HG03159 (cell line): Measurements from ENCODE around the gene OR14K1.
"Not testable (repeated sequence)": the region's sequence is repeated elsewhere in the genome, so short reads cannot be mapped to it uniquely, and the experiment has no call there.

Experiments
- ATAC-seq: cut with Tn5 transposase; IDR thresholded peaks from one replicate; pipeline ENCODE4 v1.9.1; 2021; ENCODE audit warnings: mild to moderate bottlenecking, moderate library complexity; ENCODE audit not compliant: unreplicated experiment

Gene OR14K1, protein sequence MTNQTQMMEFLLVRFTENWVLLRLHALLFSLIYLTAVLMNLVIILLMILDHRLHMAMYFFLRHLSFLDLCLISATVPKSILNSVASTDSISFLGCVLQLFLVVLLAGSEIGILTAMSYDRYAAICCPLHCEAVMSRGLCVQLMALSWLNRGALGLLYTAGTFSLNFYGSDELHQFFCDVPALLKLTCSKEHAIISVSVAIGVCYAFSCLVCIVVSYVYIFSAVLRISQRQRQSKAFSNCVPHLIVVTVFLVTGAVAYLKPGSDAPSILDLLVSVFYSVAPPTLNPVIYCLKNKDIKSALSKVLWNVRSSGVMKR

DNA sequence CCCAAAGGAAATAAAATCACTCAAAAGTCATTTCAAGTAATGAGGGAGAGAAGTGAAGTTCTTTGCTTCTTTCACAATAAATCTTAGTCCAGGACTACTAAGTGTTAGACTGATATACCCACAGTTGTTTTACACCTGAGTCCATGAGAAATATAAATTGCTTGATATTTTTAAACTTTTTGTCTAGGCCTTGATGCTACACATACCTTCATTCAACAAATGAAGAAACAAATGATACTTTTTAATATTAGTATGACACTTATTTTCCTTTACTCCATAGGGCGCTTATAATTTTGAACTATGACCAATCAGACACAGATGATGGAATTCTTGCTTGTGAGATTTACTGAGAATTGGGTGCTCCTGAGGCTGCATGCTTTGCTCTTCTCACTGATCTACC lies at the start of gene OR14K1:
TSS of gene OR14K1 (plus strand) at position 301 of the 400 bp plus-strand sequence. CDS start at position 301, 0 bp downstream.
- ATAC-seq, result no peak

GRCh38 chr1:247701338-247701737 lies 37.1 kb upstream of the OR14K1 start:
- no peak for ATAC-seq

DNA sequence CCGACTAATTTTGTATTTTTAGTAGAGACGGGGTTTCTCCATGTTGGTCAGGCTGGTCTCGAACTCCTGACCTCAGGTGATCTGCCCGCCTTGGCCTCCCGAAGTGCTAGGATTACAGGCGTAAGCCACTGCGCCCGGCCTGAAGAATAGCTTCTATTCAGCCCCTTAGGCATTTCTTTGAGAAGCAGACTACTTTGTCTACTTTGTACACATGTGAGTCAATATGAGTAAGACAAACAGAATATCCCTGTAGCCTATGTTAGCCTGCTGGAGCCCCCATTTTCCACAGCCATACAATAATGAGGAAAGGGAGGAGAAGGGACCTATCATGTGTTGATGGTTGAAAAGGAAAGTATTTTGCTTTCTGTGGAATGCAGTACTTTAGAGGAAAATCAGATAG lies 27.7 kb upstream of the OR14K1 start:
- ATAC-seq, result not testable (repeated sequence)

- no peak for ATAC-seq
Measured at GRCh38 chr1:247713753-247714152, 24.7 kb upstream of the OR14K1 start.

DNA sequence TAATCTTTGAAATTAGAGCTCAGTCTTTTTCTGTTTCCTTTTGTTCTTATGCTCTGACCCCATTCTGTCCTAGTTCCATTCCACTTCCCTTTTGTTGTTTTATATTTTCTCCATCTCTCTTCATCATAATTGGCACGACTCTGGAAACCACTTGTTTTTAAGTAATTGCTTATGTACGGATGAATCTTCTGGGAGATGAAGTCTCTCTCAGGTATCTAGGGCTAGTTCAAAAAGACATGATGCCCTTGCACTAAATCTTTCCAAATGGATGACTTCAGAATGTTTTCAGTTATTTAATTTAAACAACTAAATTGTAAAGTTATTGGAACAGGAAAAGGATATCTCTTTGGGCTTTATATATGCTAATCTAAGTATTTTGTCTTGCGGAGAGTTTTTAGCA lies 21.9 kb upstream of the OR14K1 start, which contains the start of gene OR6F1:
TSS of gene OR6F1 (minus strand) at position 101 of the 400 bp plus-strand sequence. CDS start 3,891 bp downstream, outside the sequence.
- ATAC-seq, result no peak

- ATAC-seq, result no peak
Measured at GRCh38 chr1:247721222-247721621, 17.2 kb upstream of the OR14K1 start.

GRCh38 chr1:247740721-247741120 lies 2.3 kb downstream of the OR14K1 start:
- ATAC-seq, result no peak

GRCh38 chr1:247741756-247742155 lies 3.3 kb downstream of the OR14K1 start:
- no peak for ATAC-seq

GRCh38 chr1:247742215-247742760 lies 3.9 kb downstream of the OR14K1 start:
- not testable (repeated sequence) for ATAC-seq

GRCh38 chr1:247746391-247746935 lies 8.0 kb downstream of the OR14K1 start:
- no peak for ATAC-seq

GRCh38 chr1:247747616-247748015 lies 9.2 kb downstream of the OR14K1 start:
- no peak for ATAC-seq

- no peak for ATAC-seq
Measured at GRCh38 chr1:247748041-247748440, 9.6 kb downstream of the OR14K1 start, which contains the start of gene OR14A2. TSS of gene OR14A2 (minus strand) at chr1:247748141.

- ATAC-seq, result no peak
Measured at GRCh38 chr1:247749870-247750269, 11.5 kb downstream of the OR14K1 start.

DNA sequence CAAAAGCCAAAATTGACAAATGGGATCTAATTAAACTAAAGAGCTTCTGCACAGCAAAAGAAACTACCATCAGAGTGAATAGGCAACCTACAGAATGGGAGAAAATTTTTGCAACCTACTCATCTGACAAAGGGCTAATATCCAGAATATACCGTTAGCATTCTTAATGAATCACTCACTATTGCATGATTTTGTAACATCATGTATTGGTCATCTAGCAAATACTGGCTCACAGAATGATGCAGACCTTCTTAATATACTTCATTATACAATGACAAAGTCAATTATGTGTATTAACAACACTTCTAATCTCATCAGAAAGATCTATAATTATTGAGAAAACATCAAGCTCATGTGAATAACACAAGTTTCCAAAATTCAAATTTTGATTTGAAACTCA lies 15.9 kb downstream of the OR14K1 start:
- ATAC-seq, result not testable (repeated sequence)

DNA sequence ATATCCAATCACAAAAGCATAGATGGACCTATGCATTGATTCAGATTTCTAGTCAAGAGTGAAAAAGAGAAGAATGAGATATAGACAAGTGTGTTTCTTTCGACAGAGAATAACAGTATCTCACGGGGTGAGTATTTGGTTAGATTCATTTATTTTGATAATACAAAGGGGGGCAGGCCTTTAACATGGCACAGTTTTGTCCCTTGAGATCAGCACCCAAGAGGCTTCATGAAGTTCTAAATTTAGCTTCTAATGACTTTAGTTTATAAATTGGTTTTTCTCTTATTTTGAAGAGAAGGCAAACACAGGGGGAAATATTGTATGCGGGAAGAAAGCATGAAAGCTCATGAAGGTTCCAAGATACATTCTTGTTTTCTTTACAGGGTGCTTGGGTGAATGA lies 22.0 kb downstream of the OR14K1 start, which contains the start of gene OR1C1:
TSS of gene OR1C1 (minus strand) at position 101 of the 400 bp plus-strand sequence. CDS start 2,150 bp downstream, outside the sequence.
- ATAC-seq, result no peak

DNA sequence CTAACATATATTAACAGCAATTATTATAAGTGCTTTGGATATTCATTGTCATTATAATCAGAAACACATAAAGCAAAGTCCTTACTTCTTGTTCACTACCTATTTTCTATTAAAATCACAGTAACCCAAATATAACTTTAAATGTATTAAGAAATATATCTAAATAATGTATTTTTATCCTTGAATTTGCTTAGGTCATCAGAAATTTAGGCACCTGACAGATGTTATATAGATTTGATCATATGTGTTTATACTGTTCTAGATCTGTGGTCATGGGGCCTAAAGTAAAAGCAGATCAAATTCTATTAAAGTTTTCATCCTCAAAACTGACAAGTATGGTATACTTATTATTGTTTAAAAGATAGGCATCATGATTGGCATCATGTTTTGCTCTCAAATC lies 31.2 kb downstream of the OR14K1 start:
- ATAC-seq, result no peak
